RWPE1 (cell line): ENCODE data around the gene IFFO2.
A peak's percentile ranks its signal among the peaks of the same experiment; 100 is the strongest.

Experiments used
- CTCF ChIA-PET: fragments of 350-600 bp; sonication (Branson Sonifier 250); formaldehyde crosslinking; extraction: SDS; loops from one replicate; lab custom pipeline; 2021; lab: Yijun Ruan, JAX
- POLR2A ChIA-PET: fragments of 400-600 bp; formaldehyde crosslinking; extraction: SDS; loops from one replicate; lab custom pipeline; 2020; ENCODE audit warnings: antibody characterized with exemption; ENCODE audit not compliant: low non-redundant PET; lab: Yijun Ruan, JAX
- DNase-seq: peaks from one replicate; pipeline ENCODE4 v3.0.0; 2012; ENCODE audit warnings: low spot score
- H3K27ac ChIP-seq: fragments of 450-650 bp; 2 replicates; pipeline ENCODE4 v1.5.1; 2017
- TF ChIP-seq, protein P1 (sequence below): fragments of 450-650 bp; conservative IDR thresholded peaks from 2 replicates; pipeline ENCODE4 v1.5.1; 2017; ENCODE audit warnings: low read depth, mild to moderate bottlenecking

IFFO2 gene

GRCh38 chr1:18937539-18937938 lies 18.9 kb downstream of the IFFO2 start:
- POLR2A ChIA-PET: no interaction called here
- H3K27ac ChIP-seq: peak overlapping the region; percentile 95
- TF ChIP-seq, protein P1, sequence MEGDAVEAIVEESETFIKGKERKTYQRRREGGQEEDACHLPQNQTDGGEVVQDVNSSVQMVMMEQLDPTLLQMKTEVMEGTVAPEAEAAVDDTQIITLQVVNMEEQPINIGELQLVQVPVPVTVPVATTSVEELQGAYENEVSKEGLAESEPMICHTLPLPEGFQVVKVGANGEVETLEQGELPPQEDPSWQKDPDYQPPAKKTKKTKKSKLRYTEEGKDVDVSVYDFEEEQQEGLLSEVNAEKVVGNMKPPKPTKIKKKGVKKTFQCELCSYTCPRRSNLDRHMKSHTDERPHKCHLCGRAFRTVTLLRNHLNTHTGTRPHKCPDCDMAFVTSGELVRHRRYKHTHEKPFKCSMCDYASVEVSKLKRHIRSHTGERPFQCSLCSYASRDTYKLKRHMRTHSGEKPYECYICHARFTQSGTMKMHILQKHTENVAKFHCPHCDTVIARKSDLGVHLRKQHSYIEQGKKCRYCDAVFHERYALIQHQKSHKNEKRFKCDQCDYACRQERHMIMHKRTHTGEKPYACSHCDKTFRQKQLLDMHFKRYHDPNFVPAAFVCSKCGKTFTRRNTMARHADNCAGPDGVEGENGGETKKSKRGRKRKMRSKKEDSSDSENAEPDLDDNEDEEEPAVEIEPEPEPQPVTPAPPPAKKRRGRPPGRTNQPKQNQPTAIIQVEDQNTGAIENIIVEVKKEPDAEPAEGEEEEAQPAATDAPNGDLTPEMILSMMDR: no peak
- no peak for DNase-seq
- CTCF ChIA-PET: interaction anchor here (1.0 to 1.4 kb wide), 2 partner anchors 10 to 24 kb away, joined by 3 to 4 read pairs; no protein-coding TSS in a partner anchor

DNA sequence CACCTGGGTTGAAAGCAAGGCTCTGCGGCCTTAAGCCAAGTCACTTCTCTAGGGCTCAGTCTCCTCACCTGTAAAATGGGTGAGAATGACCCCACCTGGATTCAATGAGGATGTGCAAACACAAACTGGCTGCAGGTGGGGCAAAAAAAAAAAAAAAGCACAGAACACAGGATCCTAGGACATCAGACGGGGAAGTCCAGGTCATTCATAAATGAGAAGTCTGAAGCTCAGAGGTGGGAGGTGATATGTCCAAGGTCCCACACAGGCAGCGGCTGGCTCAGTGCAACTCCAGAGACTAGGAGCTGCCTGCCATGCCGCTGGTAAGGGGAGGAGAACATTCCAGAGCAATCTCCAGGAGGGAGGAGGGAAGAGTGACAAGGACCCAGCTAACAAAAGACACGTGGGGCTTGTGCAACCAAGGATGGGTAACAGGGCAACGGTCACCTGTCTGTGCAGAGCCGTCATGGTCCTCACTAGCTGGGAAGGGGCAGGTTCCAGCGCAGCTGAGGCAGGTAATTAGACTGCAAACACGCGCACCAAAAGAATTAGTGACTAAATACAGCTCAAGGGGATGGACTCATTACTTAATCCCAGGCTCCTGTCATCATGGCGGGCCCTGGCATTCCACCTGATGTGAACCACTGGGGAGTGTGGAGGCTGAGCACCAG lies 19.5 kb downstream of the IFFO2 start:
- no peak for DNase-seq
- peak overlapping the region; percentile 95 for H3K27ac ChIP-seq
- ChIA-PET POLR2A (no interaction called here), CTCF (interaction anchor here (1.0 to 1.4 kb wide), 2 partner anchors 9 to 24 kb away, joined by 3 to 4 read pairs; no protein-coding TSS in a partner anchor)
- TF ChIP-seq, protein P1: no peak

- CTCF ChIA-PET: no interaction called here
- TF ChIP-seq, protein P1: no peak
- POLR2A ChIA-PET: no interaction called here
- DNase-seq: no peak
- H3K27ac ChIP-seq: peak overlapping the region; percentile 95
These were observed 20.0 kb downstream of the IFFO2 start for GRCh38 chr1:18936471-18936813.

- H3K27ac ChIP-seq: peak overlapping the region; percentile 95
- DNase-seq: no peak
- TF ChIP-seq, protein P1: no peak
- ChIA-PET CTCF (interaction anchor here (0.6 kb wide), 1 partner anchor 9 kb away, joined by 3 read pairs; no protein-coding TSS in a partner anchor), POLR2A (no interaction called here)
These were observed 22.1 kb downstream of the IFFO2 start for GRCh38 chr1:18934205-18935000.

GRCh38 chr1:18932879-18933278 lies 23.6 kb downstream of the IFFO2 start:
- no peak for DNase-seq
- CTCF ChIA-PET: interaction anchor here (1.0 kb wide), 1 partner anchor 26 kb away, joined by 3 read pairs; no protein-coding TSS in a partner anchor
- POLR2A ChIA-PET: no interaction called here
- peak overlapping the region; percentile 67 for H3K27ac ChIP-seq
- TF ChIP-seq, protein P1: no peak

GRCh38 chr1:18932387-18932786 lies 24.1 kb downstream of the IFFO2 start:
- DNase-seq: peak; percentile 69
- ChIA-PET POLR2A (no interaction called here), CTCF (interaction anchor here (1.0 kb wide), 1 partner anchor 25 kb away, joined by 3 read pairs; no protein-coding TSS in a partner anchor)
- H3K27ac ChIP-seq: peak overlapping the region; percentile 67
- TF ChIP-seq, protein P1: no peak
